Muscle of back (tissue), 11 donors: ENCODE data around the gene SPNS3. TPM values are rescaled to one million over a fixed set of nuclear protein-coding genes. Genes with fewer than 3 reads are reported as not detected.
A peak's percentile ranks its signal among the peaks of the same experiment; 100 is the strongest.

ENCODE experiments used
- DNase-seq, 3 donors: peaks; one replicate each; pipeline versions ENCODE4 v3.0.0 to v3.0.0-alpha.2; 2013
- polyA plus RNA-seq, 10 donors: library from polyadenylated mRNA; unstranded; fragments of 120-200 nt; gene quantifications; one replicate each; pipeline ENCODE4 v1.2.1, GENCODE V29; 2013; ENCODE audit not compliant: insufficient read length in 10 of 10

SPNS3 gene
- polyA plus RNA-seq, 10 donors = 0.17 to 0.63 (median 0.41) TPM

DNA sequence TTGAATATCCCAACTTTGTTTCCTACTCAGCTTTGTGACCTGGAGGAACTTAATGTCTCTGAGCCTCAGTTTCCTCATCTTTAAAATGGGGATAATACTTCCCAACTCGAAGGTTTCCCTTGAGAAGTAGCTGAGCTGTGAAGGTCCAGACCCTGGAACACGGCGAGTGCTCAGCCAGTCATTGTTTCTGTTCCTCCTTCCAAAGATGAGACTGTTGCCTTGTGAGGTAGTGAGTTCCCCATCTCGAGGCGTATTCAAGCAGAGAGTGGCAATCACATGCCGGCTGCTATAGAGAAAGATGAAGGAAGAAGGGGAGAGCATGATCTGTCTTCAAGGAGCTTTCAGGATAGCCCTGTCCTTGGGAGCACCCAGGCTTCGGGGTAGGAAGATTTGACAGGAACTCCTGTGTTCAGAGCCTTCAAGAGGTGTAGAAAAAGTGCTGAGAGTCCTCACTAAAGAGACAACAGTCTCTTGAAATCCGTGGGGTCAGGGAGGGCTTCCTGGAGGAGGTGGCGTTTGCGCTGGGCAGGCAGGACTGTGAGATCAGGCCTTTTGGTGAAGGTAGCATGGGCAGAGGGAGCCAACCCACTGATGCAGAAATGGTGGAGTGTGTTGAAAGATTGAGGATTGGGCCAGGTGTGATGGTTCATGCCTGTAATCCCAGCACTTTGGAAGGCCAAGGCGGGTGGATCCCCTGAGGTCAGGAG is 92.1 kb downstream of the SPNS3 start:
- DNase-seq = no peak

DNA sequence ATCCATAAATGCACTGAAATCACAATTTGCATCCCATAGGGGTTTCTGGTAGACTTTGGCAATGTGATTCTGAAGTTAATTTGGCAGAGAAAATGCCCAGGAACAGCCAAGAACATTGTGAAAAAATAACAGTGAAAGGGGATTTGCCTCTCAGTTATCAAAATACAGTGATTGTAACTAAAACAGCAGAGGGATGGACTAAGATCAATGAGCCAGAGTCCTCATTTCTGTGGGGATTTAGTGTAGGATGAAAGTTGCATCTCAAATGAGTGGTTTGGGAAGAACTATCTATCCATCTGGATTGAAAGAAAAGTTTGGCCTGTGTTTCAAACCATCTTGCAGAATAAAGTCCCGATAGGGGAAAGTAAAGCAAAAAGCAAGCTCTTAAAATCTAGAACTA is 93.4 kb downstream of the SPNS3 start:
- no peak for DNase-seq

- DNase-seq = no peak
Observed at GRCh38 chr17:4527566-4528125, 93.9 kb downstream of the SPNS3 start.

GRCh38 chr17:4529533-4530152 is 95.9 kb downstream of the SPNS3 start:
- no peak for DNase-seq

DNA sequence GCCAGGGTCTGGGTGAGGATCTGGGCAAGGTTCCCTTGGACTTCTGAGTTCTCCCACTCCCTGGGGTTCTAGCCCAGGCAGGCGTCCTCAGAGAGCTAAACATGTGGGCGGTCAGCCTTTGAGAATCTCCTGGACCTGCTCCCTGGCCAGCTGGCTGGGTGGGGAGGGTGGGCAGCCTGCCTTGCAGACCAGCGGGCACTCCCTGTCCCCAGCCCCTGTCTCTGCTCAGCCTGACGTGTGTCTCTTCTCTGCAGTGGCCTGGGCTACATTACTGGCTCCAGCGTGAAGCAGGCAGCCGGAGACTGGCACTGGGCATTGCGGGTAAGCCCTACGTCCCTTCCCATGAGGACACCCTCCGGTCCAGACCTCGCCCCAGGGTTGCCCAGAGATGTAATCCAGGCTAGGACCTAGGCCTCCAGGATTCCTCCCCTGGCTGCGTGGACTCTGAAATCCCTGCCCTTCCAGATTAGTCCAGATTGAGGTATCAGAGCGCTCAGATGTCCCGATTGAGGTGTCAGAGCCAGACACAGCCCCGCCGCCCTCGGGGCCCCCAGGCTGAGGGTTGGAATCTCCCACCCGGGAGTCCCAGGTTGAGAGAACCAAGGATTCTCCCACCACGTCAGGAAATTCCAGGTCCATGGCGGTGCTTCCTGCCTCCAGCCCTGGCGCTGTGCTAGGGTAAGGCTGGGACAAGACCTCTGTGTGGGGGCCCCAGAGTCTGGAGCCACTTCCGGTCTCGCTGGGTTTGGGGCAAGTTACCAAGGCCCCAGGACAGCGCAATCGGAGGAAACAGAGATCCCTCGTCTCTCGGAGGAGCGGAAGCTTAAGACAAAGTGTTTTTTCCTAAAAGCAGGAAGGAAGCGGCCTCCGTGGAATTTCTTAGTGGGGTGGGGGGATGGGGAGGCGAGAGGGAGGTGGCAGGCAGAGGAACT is 97.3 kb downstream of the SPNS3 start:
- DNase-seq = no peak

GRCh38 chr17:4531988-4532736 is 98.4 kb downstream of the SPNS3 start:
- DNase-seq = no peak

DNA sequence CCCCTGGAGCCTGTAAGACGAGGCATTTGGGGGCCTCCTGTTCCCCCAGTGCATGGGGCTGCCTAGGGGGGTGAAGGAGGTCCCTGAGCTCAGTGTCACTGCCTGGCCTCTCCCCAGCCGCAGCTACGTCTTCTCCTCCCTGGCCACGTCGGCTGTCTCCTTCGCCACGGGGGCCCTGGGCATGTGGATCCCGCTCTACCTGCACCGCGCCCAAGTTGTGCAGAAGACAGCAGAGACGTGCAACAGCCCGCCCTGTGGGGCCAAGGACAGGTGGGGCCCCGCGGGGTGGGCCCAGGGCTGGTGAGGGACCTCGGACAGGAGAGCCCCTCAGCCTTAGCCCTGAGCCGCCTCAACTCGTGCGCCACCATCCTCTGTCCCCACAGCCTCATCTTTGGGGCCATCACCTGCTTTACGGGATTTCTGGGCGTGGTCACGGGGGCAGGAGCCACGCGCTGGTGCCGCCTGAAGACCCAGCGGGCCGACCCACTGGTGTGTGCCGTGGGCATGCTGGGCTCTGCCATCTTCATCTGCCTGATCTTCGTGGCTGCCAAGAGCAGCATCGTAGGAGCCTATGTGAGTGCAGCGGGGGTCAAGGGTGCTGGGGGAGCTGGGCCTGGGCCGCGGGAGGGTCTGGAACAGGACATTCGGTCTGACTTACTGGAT is 99.3 kb downstream of the SPNS3 start:
- DNase-seq = no peak

GRCh38 chr17:4533523-4534504 is 100.1 kb downstream of the SPNS3 start:
- DNase-seq = no peak

DNA sequence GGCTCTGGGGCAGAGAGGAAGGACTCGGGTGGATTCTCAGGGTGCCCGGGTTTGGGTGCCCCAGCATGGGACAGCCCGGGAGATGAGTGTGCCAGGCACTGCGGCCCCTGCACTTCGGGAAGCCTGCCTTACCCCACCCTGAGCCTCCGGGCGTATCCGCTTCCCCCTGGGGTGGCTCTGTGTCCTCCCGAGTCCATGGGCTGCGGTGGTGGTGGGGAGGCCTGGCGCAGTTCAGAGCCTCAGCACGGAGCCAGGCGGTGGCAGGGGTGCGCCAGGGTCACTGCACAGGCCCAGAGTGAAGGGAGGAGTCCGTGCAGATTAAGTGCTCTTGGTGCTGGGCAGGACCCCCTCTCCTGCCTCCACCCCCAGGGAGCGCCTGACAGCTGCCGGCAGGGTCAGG is 100.8 kb downstream of the SPNS3 start:
- DNase-seq = no peak

- no peak for DNase-seq
Observed at GRCh38 chr17:4534928-4535666, 101.4 kb downstream of the SPNS3 start.

DNA sequence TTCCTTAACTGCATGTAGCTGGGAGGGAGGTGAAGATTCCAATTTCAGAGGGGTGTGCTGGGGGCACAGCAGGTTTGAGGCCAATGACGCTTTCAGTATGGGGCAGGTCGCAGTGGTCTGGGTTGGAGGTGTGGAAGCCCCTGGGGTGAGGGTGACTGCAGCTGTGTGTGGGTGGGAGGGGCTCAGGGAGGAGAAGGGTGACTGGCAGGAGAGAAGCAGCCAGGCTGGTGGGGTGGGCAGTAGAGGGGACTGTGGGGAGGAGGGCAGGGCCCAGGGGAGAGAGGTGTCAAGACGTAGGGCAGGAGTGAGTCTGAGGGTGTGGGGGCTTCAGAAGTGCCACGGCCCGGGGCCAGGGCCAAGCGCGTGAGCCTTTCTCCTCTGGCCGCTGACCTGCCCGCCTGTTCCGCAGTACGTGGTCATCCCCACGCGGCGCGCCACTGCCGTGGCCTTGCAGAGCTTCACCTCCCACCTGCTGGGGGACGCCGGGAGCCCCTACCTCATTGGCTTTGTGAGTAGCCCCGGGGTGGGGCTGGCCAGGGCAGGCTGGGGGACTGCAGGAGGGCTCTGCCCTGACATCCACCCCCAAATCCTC is 102.0 kb downstream of the SPNS3 start:
- no peak for DNase-seq

DNA sequence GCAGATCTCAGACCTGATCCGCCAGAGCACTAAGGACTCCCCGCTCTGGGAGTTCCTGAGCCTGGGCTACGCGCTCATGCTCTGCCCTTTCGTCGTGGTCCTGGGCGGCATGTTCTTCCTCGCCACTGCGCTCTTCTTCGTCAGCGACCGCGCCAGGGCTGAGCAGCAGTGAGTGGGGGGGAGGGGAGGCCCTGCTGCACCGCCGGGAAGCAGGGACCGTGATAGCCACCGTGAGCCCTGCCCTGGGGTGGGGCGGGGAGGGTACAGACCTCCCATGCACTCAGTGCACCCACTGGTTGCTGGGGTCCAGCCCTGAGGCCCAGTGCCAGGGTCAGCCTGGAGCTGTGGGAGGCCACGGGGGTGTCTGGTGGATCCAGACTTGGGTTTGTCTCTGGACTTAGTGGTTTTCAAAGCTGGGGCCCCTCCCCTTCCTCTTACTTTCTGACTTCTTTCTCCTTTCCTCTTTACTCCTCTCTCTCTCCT is 102.6 kb downstream of the SPNS3 start:
- DNase-seq = peak in 1 of 3 donors; percentile 69

DNA sequence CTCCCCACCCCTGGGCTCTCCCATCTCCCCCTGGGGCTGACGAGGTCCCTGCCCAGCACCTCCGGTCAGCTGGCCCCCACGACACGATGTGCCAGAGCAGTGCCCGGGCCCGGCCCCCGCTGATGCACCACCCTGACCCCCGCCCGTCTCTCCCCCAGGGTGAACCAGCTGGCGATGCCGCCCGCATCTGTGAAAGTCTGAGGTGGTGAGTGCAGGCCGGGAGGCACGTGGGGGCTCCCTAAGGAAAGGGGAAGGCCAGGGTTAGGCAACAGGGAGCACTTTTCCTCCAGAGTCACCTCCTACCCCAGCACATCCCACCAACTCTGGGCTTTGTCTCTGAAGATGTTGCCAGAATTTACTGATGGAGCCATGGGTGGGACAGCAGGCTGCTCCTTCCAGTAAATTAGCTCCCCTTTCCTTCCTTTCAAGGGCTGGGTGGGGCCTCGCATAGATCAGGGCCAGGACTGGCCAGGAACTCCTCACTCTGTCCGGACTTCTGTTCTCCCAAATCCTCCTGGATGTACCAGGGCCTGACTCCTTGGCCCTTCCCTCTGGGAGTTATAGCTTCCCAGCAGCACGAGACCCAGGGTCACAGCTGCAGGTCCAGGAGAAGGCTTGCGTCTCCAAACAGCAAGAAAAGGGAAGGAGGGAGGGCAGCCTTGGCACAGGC is 103.1 kb downstream of the SPNS3 start:
- no peak for DNase-seq
